ENCODE results near the gene WDR93. TPM values are rescaled to one million over a fixed set of nuclear protein-coding genes. Genes with fewer than 3 reads are reported as not detected.

The WDR93 gene
- total RNA-seq, 1 donor: 0.27 TPM

GRCh38 chr15:89660556-89660955 is 30.1 kb upstream of the WDR93 start:
- DNase-seq (ENCODE audit: low read depth in 2 of 3, low spot score in 2 of 3): no peak

- DNase-seq (ENCODE audit: low read depth in 2 of 3, low spot score in 2 of 3): peak in 1 of 3 donors; percentile 24
Measured at GRCh38 chr15:89662893-89663626, 27.6 kb upstream of the WDR93 start.

GRCh38 chr15:89664441-89665350 is 25.9 kb upstream of the WDR93 start:
- DNase-seq (ENCODE audit: low read depth in 2 of 3, low spot score in 2 of 3): no peak

GRCh38 chr15:89665449-89666181 is 25.0 kb upstream of the WDR93 start:
- DNase-seq (ENCODE audit: low read depth in 2 of 3, low spot score in 2 of 3): peak in 2 of 3 donors; percentile 36 to 45

GRCh38 chr15:89666184-89666857 is 24.3 kb upstream of the WDR93 start:
- DNase-seq (ENCODE audit: low read depth in 2 of 3, low spot score in 2 of 3): no peak

GRCh38 chr15:89666858-89667705 is 23.5 kb upstream of the WDR93 start:
- DNase-seq (ENCODE audit: low read depth in 2 of 3, low spot score in 2 of 3): no peak

- no peak for DNase-seq (ENCODE audit: low read depth in 2 of 3, low spot score in 2 of 3)
Measured at GRCh38 chr15:89667706-89667960, 23.0 kb upstream of the WDR93 start.

- DNase-seq (ENCODE audit: low read depth in 2 of 3, low spot score in 2 of 3): no peak
Measured at GRCh38 chr15:89668171-89668570, 22.4 kb upstream of the WDR93 start.

GRCh38 chr15:89669309-89669865 is 21.2 kb upstream of the WDR93 start:
- no peak for DNase-seq (ENCODE audit: low read depth in 2 of 3, low spot score in 2 of 3)

GRCh38 chr15:89669941-89670340 is 20.7 kb upstream of the WDR93 start:
- no peak for DNase-seq (ENCODE audit: low read depth in 2 of 3, low spot score in 2 of 3)

- no peak for DNase-seq (ENCODE audit: low read depth in 2 of 3, low spot score in 2 of 3)
Measured at GRCh38 chr15:89670971-89671560, 19.5 kb upstream of the WDR93 start.

- no peak for DNase-seq (ENCODE audit: low read depth in 2 of 3, low spot score in 2 of 3)
Measured at GRCh38 chr15:89671687-89672086, 18.9 kb upstream of the WDR93 start.

GRCh38 chr15:89672221-89673164 is 18.1 kb upstream of the WDR93 start:
- DNase-seq (ENCODE audit: low read depth in 2 of 3, low spot score in 2 of 3): no peak

- DNase-seq (ENCODE audit: low read depth in 2 of 3, low spot score in 2 of 3): peak in 1 of 3 donors; percentile 64
Measured at GRCh38 chr15:89673165-89673512, 17.5 kb upstream of the WDR93 start.

GRCh38 chr15:89674526-89674925 is 16.1 kb upstream of the WDR93 start:
- DNase-seq (ENCODE audit: low read depth in 2 of 3, low spot score in 2 of 3): no peak

GRCh38 chr15:89675606-89676005 is 15.0 kb upstream of the WDR93 start:
- no peak for DNase-seq (ENCODE audit: low read depth in 2 of 3, low spot score in 2 of 3)

- DNase-seq (ENCODE audit: low read depth in 2 of 3, low spot score in 2 of 3): no peak
Measured at GRCh38 chr15:89677381-89677780, 13.2 kb upstream of the WDR93 start.

GRCh38 chr15:89679212-89679611 is 11.4 kb upstream of the WDR93 start, which contains the start of gene PLIN1:
Gene PLIN1 (minus strand): TSS chr15:89679367. CDS start chr15:89677489, 1,878 bp downstream.
- DNase-seq (ENCODE audit: low read depth in 2 of 3, low spot score in 2 of 3): no peak
